ES-I3 (cell line): Measurements from ENCODE around the gene NOSIP.

Experiments
- H3K36me3 ChIP-seq: 2 replicates; pipeline ENCODE4 v1.6.1; 2013; ENCODE audit warnings: mild to moderate bottlenecking, low read length, control low read depth, moderate library complexity; ENCODE audit not compliant: insufficient read depth
- H3K4me1 ChIP-seq: 2 replicates; pipeline ENCODE4 v1.6.1; 2013; ENCODE audit warnings: mild to moderate bottlenecking, control low read depth, low read length; ENCODE audit not compliant: insufficient read depth
- H3K9ac ChIP-seq: 2 replicates; pipeline ENCODE4 v1.6.1; 2013; ENCODE audit warnings: low read depth, mild to moderate bottlenecking, low read length, moderate library complexity
- H3K9me3 ChIP-seq: 2 replicates; pipeline ENCODE4 v1.6.1; 2013; ENCODE audit warnings: mild to moderate bottlenecking, low read length, moderate library complexity; ENCODE audit not compliant: control insufficient read depth, insufficient read depth

NOSIP gene

DNA sequence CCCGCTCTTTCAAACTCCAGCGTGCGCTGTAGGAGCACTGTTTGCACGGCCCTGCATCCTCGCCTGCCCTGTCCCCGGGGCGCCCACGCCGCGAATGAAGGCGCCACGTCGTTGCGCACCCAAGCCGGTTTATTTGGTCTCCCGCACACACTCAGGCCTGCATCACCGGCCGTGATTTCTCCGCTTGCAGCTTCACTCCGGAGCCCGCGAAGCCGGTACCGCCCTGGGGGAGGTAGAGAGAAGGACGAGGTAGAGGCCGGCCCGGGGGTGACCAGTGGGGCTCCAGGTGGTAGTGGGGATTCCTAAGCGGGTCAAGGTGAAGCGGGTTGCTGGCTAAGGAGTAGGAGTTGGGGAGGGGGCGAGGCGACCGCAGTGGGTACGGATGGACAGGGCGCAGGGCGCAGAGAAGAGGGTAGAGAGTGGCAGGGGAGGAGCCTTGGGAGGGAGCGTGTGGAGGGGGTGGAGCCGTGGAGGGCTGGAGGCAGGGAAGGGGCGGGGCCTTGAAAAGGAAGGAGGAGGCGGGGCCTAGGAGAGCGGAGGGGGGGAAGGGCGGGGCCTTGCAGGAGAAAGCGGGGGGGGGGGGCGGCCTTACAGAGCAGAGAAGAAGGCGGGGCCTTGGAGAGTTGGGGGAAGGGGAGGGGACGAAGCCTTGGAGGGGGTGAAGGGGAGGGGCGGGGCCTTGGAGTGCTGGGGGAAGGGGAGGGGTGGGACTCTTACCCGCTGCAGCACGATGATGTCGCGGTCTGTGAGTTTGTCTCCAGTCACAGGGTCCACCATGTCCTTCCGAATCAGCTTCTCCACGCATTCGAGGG is 24.6 kb downstream of the NOSIP start:
- Histone ChIP-seq H3K36me3 (peaks cover 3% of the 10 kb centered on the region; the same call in 1 of the 2 replicates), H3K9ac (peak overlapping the region; percentile 78), H3K9me3 (no peaks in the 10 kb centered on the region)

DNA sequence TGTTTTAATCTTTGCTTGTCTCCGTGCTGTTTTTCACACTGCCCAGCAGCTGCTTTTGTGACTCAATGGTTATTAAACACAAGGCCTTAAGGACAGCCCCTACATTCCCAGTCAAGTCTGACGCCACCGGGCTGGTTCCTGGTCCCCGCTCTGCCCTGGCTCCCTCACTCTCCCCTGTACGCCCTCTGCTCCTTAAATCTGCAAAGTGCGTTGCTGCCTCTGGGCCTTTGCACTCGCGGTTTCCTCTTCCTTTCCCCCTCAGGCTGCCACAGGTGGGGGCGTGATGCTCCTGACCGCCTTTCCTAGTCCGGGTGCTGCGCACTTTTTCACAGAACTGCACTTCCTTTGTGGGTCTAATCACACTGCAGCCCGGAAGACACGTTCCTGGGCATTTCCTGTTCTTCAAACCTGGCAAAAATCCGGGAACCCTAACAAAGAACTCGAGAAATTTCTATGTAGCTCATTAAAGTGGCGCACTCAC is 25.6 kb downstream of the NOSIP start:
- no peak overlapping the region for H3K9ac ChIP-seq
- peaks cover 3% of the 10 kb centered on the region; the same call in 1 of the 2 replicates for H3K36me3 ChIP-seq
- no peaks in the 10 kb centered on the region for H3K9me3 ChIP-seq
- no peaks in the 10 kb centered on the region; the same call in 1 of the 2 replicates for H3K4me1 ChIP-seq

More for the DNA sequence above, 24.6 kb downstream of the NOSIP start:
- H3K4me1 ChIP-seq, result peaks cover 8% of the 10 kb centered on the region; the same call in 1 of the 2 replicates

DNA sequence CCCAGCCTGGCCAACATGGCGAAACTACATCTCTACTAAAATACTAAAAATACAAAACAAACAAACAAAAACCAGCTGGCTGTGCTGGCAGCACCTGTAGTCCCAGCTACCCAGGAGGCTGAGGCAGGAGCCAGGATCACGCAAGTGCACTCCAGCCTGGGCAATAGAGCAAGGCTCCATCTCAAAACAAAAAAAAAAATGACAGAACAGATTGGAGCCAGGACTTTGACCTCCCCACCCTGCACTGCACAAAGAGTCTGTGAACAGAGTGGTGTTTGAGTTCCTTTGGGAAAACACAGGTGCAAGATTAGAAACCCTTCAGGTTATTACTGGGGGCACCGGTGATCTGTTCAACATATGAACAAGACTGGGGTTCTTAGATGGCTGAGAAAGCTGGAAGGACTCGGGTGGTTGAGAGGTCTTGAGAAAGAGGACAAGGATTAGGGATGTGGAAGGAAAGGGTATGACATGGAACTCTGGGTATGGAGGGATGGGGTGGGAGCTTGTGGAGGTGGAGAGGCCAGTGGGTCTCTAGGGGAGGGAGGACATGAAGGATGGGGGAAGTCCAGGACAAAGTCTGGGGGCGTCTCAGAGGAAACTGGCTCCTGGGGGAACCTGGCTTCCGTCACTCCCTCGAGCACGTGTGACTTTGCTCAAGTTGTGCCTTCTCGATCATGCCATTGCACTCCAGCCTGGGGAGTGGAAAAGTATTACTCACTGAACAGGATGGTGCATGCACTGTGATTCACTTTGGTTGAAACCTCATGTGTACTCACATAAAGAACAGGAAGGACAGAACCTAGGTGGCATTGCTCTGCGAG is 26.7 kb downstream of the NOSIP start:
- H3K9ac ChIP-seq, result no peak overlapping the region
- H3K4me1 ChIP-seq, result no peaks in the 10 kb centered on the region; the same call in 1 of the 2 replicates
- H3K9me3 ChIP-seq, result no peaks in the 10 kb centered on the region
- H3K36me3 ChIP-seq, result 0 out of 2 replicates have a peak, but pooled peaks cover under 1% of the 10 kb centered on the region

DNA sequence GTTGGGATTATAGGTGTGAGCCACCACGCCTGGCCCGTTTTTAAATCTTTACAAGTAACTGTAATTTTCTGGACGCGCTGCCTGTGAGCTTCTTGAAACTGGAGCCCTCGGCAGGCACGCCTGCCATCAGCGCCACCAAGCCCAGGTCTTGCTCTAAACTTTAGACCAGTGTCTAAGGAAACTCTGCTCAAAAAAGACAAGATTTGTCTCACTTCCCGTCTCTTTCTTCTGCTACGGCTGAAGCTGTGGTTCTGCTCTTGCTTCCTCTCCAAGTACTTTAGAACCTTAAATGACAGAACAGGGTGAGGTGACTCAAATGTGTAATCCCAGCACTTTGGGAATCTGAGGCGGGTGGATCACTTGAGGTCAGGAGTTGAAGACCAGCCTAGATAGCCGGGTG is 27.6 kb downstream of the NOSIP start:
- no peak overlapping the region for H3K9ac ChIP-seq
- no peaks in the 10 kb centered on the region for H3K9me3 ChIP-seq
- H3K4me1 ChIP-seq, result no peaks in the 10 kb centered on the region; the same call in 1 of the 2 replicates
- no peaks in the 10 kb centered on the region for H3K36me3 ChIP-seq

DNA sequence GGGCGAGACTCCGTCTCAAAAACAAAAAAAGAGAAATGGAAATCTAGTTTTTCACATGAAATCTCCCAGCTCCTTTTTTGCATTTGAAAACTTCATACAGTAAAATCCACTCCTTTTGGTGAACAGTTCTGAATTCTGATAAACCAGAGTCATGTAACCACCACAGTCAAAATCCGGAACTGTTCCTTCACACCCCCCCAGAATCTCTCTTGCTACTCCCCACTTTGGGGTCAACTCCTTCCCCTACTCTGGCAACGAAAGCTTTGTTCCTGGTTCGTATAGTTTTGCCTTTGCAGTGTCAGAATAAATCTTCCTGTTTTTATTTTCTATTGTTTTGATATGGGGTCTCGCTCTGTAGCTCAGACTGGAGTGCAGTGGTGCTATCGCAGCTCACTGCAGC is 28.8 kb downstream of the NOSIP start:
- H3K36me3 ChIP-seq, result no peaks in the 10 kb centered on the region
- H3K9me3 ChIP-seq, result no peaks in the 10 kb centered on the region
- H3K4me1 ChIP-seq, result peaks cover 3% of the 10 kb centered on the region; the same call in 1 of the 2 replicates
- H3K9ac ChIP-seq, result no peak overlapping the region

DNA sequence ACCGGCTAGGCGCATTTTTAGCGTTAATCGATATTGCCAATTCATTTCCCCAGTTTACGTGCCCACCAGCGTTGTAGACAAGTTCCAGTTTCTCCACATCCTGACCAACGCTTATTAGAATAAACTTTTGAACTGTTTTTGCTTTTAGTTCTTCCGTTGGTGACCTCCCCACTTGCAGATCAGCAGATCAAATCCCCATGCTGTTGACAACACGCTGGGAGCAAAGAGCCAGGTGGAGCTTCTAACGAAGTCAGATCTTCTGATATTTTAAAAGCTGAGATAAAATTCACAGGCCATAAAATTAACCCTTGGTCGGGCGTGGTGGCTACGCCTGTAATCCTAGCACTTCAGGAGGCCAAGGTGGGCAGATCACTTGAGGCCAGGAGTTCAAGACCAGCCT is 31.3 kb downstream of the NOSIP start:
- no peaks in the 10 kb centered on the region for H3K9me3 ChIP-seq
- no peaks in the 10 kb centered on the region for H3K36me3 ChIP-seq
- H3K4me1 ChIP-seq, result peaks cover 3% of the 10 kb centered on the region; the same call in 1 of the 2 replicates
- H3K9ac ChIP-seq, result no peak overlapping the region

DNA sequence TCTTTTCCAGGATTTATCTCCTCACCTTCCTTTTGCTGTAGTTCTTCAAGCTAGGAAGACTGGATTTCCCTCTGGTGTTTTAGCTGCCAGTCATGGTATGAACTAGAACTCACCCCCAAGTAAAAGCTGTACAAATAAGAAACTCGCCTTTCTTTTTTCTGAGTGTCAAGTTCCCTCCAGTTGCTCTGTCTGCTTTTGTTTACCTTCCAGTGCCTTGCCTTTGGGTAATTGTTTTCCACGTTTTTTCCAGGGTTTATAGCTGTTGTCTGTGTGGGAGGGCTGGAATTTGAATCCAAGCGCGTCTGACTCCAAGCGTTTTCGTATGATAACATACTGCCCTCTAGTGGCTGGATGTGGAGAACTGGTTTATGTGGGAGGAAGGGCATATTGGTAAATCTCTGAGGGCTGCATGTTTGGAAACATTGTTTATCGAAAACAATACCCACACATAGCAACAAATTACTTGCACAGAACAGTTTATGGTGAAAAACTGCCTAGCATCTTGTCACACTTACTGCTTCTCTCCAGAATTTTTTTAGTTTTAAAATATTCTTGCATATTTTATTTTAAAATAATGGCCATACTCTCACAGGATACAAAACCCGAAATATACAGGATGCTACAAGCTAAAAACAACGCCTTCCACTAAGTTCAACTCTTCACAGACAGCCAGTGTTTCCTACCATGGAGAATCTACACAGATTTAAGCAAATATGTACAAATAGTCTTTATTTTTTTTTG is 33.4 kb downstream of the NOSIP start:
- no peaks in the 10 kb centered on the region for H3K36me3 ChIP-seq
- no peaks in the 10 kb centered on the region for H3K9me3 ChIP-seq
- H3K9ac ChIP-seq, result peak overlapping the region; percentile 17; the same call in 1 of the 2 replicates

DNA sequence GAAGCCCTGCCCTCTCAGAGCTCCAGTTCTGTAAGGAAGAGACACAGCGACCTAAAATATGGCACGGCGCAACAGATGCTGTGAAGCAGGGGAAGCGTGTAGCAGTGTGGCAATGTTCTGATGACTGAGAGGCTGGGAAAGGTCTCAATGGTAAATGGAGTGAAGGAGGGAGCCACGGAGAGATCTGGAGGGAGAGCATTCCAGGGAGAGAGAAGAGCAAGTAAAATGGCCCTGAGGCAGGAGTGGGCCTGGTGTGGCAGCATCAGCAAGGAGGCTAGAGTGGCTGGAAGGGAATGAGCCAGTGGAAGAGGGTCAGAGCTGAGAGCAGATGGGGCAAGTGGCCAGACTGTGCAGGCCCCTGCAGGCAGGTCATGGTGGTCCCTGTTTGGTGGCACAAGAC is 36.2 kb downstream of the NOSIP start:
- Histone ChIP-seq H3K36me3 (no peaks in the 10 kb centered on the region), H3K9ac (no peak overlapping the region), H3K9me3 (no peaks in the 10 kb centered on the region), H3K4me1 (peaks cover 3% of the 10 kb centered on the region; the same call in 1 of the 2 replicates)

More for the DNA sequence above, 33.4 kb downstream of the NOSIP start:
- peaks cover 3% of the 10 kb centered on the region; the same call in 1 of the 2 replicates for H3K4me1 ChIP-seq

DNA sequence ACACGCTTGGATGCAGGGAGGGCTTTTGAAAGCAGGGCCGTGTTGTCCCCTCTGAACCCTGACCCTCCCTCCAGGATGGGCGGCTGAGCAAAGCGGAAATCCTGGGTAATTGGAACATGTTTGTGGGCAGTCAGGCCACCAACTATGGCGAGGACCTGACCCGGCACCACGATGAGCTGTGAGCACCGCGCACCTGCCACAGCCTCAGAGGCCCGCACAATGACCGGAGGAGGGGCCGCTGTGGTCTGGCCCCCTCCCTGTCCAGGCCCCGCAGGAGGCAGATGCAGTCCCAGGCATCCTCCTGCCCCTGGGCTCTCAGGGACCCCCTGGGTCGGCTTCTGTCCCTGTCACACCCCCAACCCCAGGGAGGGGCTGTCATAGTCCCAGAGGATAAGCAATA is 37.3 kb downstream of the NOSIP start:
- Histone ChIP-seq H3K9me3 (no peaks in the 10 kb centered on the region), H3K36me3 (no peaks in the 10 kb centered on the region), H3K9ac (no peak overlapping the region), H3K4me1 (peaks cover 3% of the 10 kb centered on the region; the same call in 1 of the 2 replicates)

DNA sequence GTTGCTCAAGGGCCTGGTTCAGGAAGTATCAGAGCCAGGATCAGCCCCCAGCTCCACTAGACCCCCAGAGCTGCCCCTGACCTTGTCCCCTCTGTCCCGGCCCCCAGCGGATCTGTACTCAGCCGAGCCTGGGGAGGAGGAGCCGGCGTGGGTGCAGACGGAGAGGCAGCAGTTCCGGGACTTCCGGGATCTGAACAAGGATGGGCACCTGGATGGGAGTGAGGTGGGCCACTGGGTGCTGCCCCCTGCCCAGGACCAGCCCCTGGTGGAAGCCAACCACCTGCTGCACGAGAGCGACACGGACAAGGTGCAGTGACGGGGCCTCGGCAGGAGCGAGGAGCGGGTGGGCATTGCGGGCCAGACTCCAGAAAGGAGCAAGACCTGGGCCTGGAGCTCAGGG is 37.9 kb downstream of the NOSIP start:
- no peaks in the 10 kb centered on the region for H3K36me3 ChIP-seq
- peaks cover 3% of the 10 kb centered on the region; the same call in 1 of the 2 replicates for H3K4me1 ChIP-seq
- H3K9ac ChIP-seq, result no peak overlapping the region
- no peaks in the 10 kb centered on the region for H3K9me3 ChIP-seq

DNA sequence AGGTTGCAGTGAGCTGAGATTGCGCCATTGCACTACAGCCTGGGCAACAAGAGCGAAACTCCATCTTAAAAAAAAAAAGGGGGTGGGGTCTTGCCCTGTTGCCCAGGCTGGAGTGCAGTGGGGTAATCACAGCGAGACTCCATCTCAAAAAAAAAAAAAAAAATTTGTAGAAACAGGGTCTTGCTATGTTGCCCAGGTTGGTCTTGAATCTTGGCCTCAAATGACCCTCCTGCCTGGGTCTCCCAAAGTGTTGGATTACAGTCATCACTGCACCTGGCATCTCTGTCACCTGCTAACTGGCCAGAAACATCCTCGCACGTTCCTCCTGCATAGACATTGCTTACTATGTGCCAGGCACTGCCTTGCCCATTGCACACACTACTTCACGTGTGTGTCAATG is 38.4 kb downstream of the NOSIP start:
- Histone ChIP-seq H3K4me1 (peaks cover 3% of the 10 kb centered on the region; the same call in 1 of the 2 replicates), H3K9ac (no peak overlapping the region), H3K36me3 (no peaks in the 10 kb centered on the region), H3K9me3 (no peaks in the 10 kb centered on the region)

DNA sequence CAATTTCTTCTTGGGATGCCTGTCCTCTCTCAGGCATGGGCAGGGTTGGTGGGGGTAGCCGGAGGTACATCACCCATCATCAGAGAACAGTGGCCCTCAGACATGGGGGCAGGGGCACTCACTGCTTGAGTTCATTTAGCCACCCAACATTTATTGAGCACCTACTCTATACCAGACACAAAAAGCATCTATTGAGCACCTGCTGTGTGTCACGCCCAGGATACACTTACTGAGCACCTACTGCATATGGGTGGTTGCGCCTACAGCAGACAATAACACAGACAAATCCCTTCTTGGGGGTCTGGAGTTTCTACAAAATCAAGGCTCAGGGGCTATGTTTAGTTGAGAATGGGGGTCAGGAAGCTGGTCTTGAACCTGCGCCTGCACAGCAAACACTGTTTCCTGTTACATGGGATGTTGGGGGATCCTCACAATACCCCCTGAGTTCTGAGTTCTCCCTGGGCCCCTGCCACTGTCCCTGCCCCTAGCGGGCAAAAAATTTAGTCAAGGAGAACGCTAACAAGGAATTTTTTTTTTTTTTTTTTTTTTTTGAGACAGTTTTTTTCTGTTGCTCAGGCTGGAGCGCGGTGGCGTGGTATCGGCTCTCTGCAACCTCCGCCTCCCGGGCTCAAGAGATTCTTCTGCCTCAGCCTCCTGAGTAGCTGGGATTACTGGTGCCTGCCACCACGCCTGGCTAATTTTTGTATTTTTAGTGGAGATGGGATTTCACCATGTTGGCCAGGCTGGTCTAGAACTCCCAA is 41.0 kb downstream of the NOSIP start:
- 0 out of 2 replicates have a peak, but pooled peaks cover 3% of the 10 kb centered on the region for H3K36me3 ChIP-seq
- H3K4me1 ChIP-seq, result no peaks in the 10 kb centered on the region
- H3K9ac ChIP-seq, result no peak overlapping the region
- H3K9me3 ChIP-seq, result no peaks in the 10 kb centered on the region

DNA sequence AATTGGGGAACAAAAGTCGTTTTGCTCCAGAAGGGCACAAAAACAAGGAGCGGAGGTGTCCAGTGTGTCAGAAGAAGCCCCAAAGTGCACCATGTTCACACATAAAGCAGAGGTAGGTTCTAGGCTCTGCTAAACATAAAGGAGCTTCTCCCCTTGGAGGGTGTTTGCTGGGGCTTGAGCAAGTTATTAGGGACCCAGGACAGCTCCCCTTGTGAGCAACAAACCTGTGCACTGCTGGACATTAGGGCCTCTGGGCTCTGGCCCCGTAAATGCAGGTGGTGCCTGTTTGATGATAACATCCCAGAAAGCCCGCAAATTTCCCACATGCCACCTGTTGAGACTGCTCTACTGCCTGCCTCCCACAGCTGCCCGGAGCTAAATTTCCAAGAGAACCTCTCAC is 41.7 kb downstream of the NOSIP start:
- no peak overlapping the region for H3K9ac ChIP-seq
- 0 out of 2 replicates have a peak, but pooled peaks cover 3% of the 10 kb centered on the region for H3K36me3 ChIP-seq
- H3K9me3 ChIP-seq, result no peaks in the 10 kb centered on the region
- no peaks in the 10 kb centered on the region for H3K4me1 ChIP-seq
